Omental fat pad (tissue), 4 donors: ENCODE results near the gene KIF19. TPM values are rescaled to one million over a fixed set of nuclear protein-coding genes. Genes with fewer than 3 reads are reported as not detected.

Experiments
- ATAC-seq: fragments of 150-250 bp; one replicate; pipeline ENCODE4 v1.9.1; 2016; ENCODE audit warnings: mild to moderate bottlenecking, moderate library complexity; ENCODE audit not compliant: low FRiP score
- DNase-seq: peaks from one replicate; pipeline ENCODE4 v3.0.0-alpha.2; 2019; ENCODE audit warnings: low spot score
- CTCF ChIP-seq, 3 donors: fragments of 450-650 bp; IDR thresholded peaks; one replicate each; pipeline ENCODE4 v1.5.1; 2016 to 2017; ENCODE audit warnings: antibody characterized with exemption in 3 of 3, mild to moderate bottlenecking in 3 of 3, moderate library complexity in 2 of 3
- total RNA-seq, 4 donors: library from RNA; depleted of rRNA; stranded (reverse); fragments of >200 nt; gene quantifications; one replicate each; pipeline ENCODE4 v1.1.0, GENCODE V29; 2016

Gene KIF19
- total RNA-seq, 4 donors from 2014 or later: 0.72 to 2.4 (median 1.4) TPM

- DNase-seq: no peak
- peak; percentile 86 for ATAC-seq
- TF ChIP-seq CTCF (IDR thresholded peaks at IDR 0.05): peak in 1 of 3 donors; percentile 25
These were observed 29.5 kb upstream of the KIF19 start for GRCh38 chr17:74296548-74296936.

GRCh38 chr17:74297941-74298340 is 28.1 kb upstream of the KIF19 start:
- ATAC-seq (no peak), DNase-seq (no peak)
- TF ChIP-seq CTCF (IDR thresholded peaks at IDR 0.05): no peak

- no peak for DNase-seq
- TF ChIP-seq CTCF (IDR thresholded peaks at IDR 0.05): no peak
- ATAC-seq: no peak
These were observed 27.2 kb upstream of the KIF19 start for GRCh38 chr17:74298778-74299177.

- TF ChIP-seq CTCF (IDR thresholded peaks at IDR 0.05): no peak
- DNase-seq (no peak), ATAC-seq (no peak)
These were observed 26.6 kb upstream of the KIF19 start for GRCh38 chr17:74299226-74300009.

- TF ChIP-seq CTCF (IDR thresholded peaks at IDR 0.05): no peak
- DNase-seq (no peak), ATAC-seq (no peak)
These were observed 22.7 kb upstream of the KIF19 start for GRCh38 chr17:74303305-74303704.

- TF ChIP-seq CTCF (IDR thresholded peaks at IDR 0.05): no peak
- DNase-seq (no peak), ATAC-seq (no peak)
These were observed 21.8 kb upstream of the KIF19 start for GRCh38 chr17:74304184-74304583.
